ENCODE data around the gene GPR26. TPM values are rescaled to one million over a fixed set of nuclear protein-coding genes. Genes with fewer than 3 reads are reported as not detected.
"Not testable (repeated sequence)": the region's sequence is repeated elsewhere in the genome, so short reads cannot be mapped to it uniquely, and the experiment has no call there.

Gene GPR26
- total RNA-seq, 1 experiment from 2014 or later = 0.07 TPM

DNA sequence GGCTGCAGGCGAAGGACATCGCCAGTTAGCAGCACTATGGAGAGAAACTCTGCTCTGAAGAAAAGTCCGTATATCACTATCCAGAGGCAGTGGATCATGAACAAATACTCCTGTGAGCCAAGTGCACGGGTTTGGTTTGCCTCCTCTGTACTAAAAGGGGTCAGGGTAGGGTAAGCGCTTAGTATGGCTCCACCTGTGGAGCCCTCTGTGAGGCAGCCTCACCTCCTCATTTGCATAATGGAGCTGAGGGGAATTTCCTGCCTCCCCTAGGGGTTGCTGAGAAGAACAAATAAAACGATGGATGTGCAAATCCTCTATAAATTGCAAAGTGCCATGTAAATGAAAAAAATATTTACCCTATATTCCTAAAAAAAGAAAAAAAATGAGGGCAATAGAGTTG lies 63.4 kb downstream of the GPR26 start:
- H3K27ac Mint-ChIP-seq = peak overlapping the region in 1 of 3 experiments; percentile 75; a peak in 1 of 7 replicates
- Histone ChIP-seq H3K23ac (ENCODE audit: insufficient read length, low read depth, low read length) (no peak overlapping the region), H3K14ac (ENCODE audit: insufficient read depth, low read length) (no peak overlapping the region), H3T11ph (ENCODE audit: low read length) (no peak overlapping the region), H3K18ac (ENCODE audit: insufficient read length, low read depth, low read length) (no peak overlapping the region), H4K5ac (ENCODE audit: insufficient read length, low read depth, low read length) (no peak overlapping the region), H3K56ac (ENCODE audit: insufficient read length, low read depth, low read length) (no peak overlapping the region), H4K91ac (ENCODE audit: insufficient read length, low read depth, low read length) (no peak overlapping the region), H2AK5ac (ENCODE audit: insufficient read length, low read length) (no peak overlapping the region), H4K8ac (replicated peaks; ENCODE audit: insufficient read length, low read depth, low read length) (no peak overlapping the region), H2BK20ac (ENCODE audit: low read depth, low read length, poor library complexity, severe bottlenecking) (no peak overlapping the region), H2BK15ac (ENCODE audit: low read depth, low read length) (no peak overlapping the region), H3K27me3 (ENCODE audit: insufficient read depth, low read length) (no peaks in the 10 kb centered on the region), H2BK12ac (ENCODE audit: insufficient read length, low read depth, low read length) (no peak overlapping the region), H3K79me2 (ENCODE audit: insufficient read depth, low read length) (no peaks in the 10 kb centered on the region), H3K4me1 (ENCODE audit: insufficient read depth, low read length) (peaks cover 3% of the 10 kb centered on the region; the same call in 1 of the 2 replicates), H3K23me2 (ENCODE audit: insufficient read length, low read depth, low read length, poor library complexity, severe bottlenecking) (no peaks in the 10 kb centered on the region), H2AFZ (ENCODE audit: low read length) (no peak overlapping the region), H2BK120ac (ENCODE audit: low read depth, low read length, poor library complexity, severe bottlenecking) (no peak overlapping the region), H2BK5ac (ENCODE audit: insufficient read length, low read length) (no peak overlapping the region), H3K27ac (ENCODE audit: insufficient read length, low read depth, low read length) (no peak overlapping the region), H3K9ac (ENCODE audit: extremely low read depth, insufficient read length, low read length) (no peak overlapping the region), H3K79me1 (ENCODE audit: insufficient read depth, low read depth, low read length, poor library complexity, severe bottlenecking) (no peaks in the 10 kb centered on the region), H3K9me3 (ENCODE audit: control insufficient read depth, low read depth, low read length) (no peaks in the 10 kb centered on the region), H4K20me1 (ENCODE audit: control insufficient read depth, insufficient read depth, insufficient read length) (no peaks in the 10 kb centered on the region), H3K4ac (ENCODE audit: low read depth, low read length) (no peak overlapping the region), H3K4me2 (ENCODE audit: insufficient read depth, insufficient read length, low read length) (no peak overlapping the region)
- no peak overlapping the region for H3K4me3 Mint-ChIP-seq
- WGBS (ENCODE audit: extremely low coverage, insufficient read length, low lambda C conversion rate) = no CpG with 5 or more reads among the region's 6 CpGs
- peaks cover 5% of the 10 kb centered on the region for H3K27me3 Mint-ChIP-seq (ENCODE audit: low read depth)
- H3K36me3 Mint-ChIP-seq (ENCODE audit: insufficient read depth in 1 of 3, low read depth in 3 of 3) = peaks cover 0 to 1% (median 0%) of the 10 kb centered on the region in 3 experiments; a peak in 1 of 7 replicates
- H3K9me3 Mint-ChIP-seq = peaks cover 3 to 18% of the 10 kb centered on the region in 2 experiments; a peak in 4 of 5 replicates
- 0 out of 3 replicates have a peak, but pooled peaks have one; percentile 10 for TF ChIP-seq CTCF (conservative IDR thresholded peaks at IDR 0.05)
- peaks cover 16 to 19% of the 10 kb centered on the region in 2 experiments for H3K4me1 Mint-ChIP-seq
- DNase-seq = no peak

GRCh38 chr10:123736917-123737316 lies 70.8 kb downstream of the GPR26 start:
- not testable (repeated sequence) for H3K27me3 ChIP-seq (ENCODE audit: insufficient read depth, low read length); H3T11ph ChIP-seq (ENCODE audit: low read length); DNase-seq; H3K14ac ChIP-seq (ENCODE audit: insufficient read depth, low read length); H2BK15ac ChIP-seq (ENCODE audit: low read depth, low read length); H2AFZ ChIP-seq (ENCODE audit: low read length); H3K9me3 Mint-ChIP-seq; H3K36me3 Mint-ChIP-seq (ENCODE audit: insufficient read depth in 1 of 3, low read depth in 3 of 3); H3K23ac ChIP-seq (ENCODE audit: insufficient read length, low read depth, low read length); H2BK5ac ChIP-seq (ENCODE audit: insufficient read length, low read length); H2BK20ac ChIP-seq (ENCODE audit: low read depth, low read length, poor library complexity, severe bottlenecking); H2BK120ac ChIP-seq (ENCODE audit: low read depth, low read length, poor library complexity, severe bottlenecking); H3K4me1 Mint-ChIP-seq; H3K79me2 ChIP-seq (ENCODE audit: insufficient read depth, low read length); H3K9ac ChIP-seq (ENCODE audit: extremely low read depth, insufficient read length, low read length); H3K4ac ChIP-seq (ENCODE audit: low read depth, low read length); H3K4me3 Mint-ChIP-seq; H3K23me2 ChIP-seq (ENCODE audit: insufficient read length, low read depth, low read length, poor library complexity, severe bottlenecking); H4K5ac ChIP-seq (ENCODE audit: insufficient read length, low read depth, low read length); H4K8ac ChIP-seq (replicated peaks; ENCODE audit: insufficient read length, low read depth, low read length); H4K91ac ChIP-seq (ENCODE audit: insufficient read length, low read depth, low read length); H3K27ac ChIP-seq (ENCODE audit: insufficient read length, low read depth, low read length); H3K27me3 Mint-ChIP-seq (ENCODE audit: low read depth); H3K4me1 ChIP-seq (ENCODE audit: insufficient read depth, low read length); H3K79me1 ChIP-seq (ENCODE audit: insufficient read depth, low read depth, low read length, poor library complexity, severe bottlenecking); H3K27ac Mint-ChIP-seq; H4K20me1 ChIP-seq (ENCODE audit: control insufficient read depth, insufficient read depth, insufficient read length); H3K4me2 ChIP-seq (ENCODE audit: insufficient read depth, insufficient read length, low read length); H2AK5ac ChIP-seq (ENCODE audit: insufficient read length, low read length); H3K18ac ChIP-seq (ENCODE audit: insufficient read length, low read depth, low read length); H2BK12ac ChIP-seq (ENCODE audit: insufficient read length, low read depth, low read length); H3K56ac ChIP-seq (ENCODE audit: insufficient read length, low read depth, low read length); H3K9me3 ChIP-seq (ENCODE audit: control insufficient read depth, low read depth, low read length)
- WGBS (ENCODE audit: extremely low coverage, insufficient read length, low lambda C conversion rate) = no CpG with 5 or more reads among the region's 4 CpGs

All from H9 (cell line).